ENCODE data around the gene DDX39A.
"Not testable (repeated sequence)": the region's sequence is repeated elsewhere in the genome, so short reads cannot be mapped to it uniquely, and the experiment has no call there.

Gene DDX39A

GRCh38 chr19:14383661-14384555 lies 35.2 kb downstream of the DDX39A start:
- no peak for DNase-seq

DNA sequence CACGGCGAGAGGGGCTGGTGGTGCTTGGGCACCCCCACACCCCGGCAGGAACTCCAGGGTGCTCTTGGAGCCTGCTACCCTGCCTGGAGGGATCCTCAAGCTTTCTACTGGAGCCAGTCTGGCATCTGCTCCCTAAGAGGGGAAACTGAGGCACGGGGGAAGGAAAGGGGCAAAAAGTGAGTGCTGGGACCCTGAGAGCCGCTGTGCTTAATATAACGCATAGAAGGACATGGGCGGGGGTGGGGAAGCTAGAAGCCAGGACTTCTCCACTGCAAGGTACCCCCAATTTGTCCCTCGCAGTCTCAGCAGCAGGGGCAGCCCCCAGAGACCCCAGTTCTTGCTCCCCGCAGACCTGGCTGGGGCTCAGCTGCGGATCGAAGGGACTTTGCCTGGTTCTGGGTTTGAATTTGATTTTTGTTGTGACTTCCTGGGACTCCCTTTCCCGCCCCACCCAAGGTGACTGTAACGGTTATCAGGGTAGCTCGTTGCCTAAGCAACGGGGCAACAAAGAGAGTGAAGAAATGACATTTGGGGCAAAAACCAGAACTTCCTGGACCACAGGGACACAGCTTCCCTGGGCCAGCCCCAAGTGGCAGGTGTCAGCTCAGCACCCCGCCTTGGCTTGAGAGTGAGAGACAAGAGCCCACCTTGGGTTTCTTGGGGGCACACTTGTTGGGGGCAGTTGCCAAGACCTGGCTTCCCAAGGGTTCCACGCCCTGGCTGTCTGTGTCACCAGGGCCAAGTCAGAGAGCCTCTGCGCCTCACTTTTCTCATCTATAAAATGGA lies 37.3 kb downstream of the DDX39A start:
- no peak for DNase-seq

DNA sequence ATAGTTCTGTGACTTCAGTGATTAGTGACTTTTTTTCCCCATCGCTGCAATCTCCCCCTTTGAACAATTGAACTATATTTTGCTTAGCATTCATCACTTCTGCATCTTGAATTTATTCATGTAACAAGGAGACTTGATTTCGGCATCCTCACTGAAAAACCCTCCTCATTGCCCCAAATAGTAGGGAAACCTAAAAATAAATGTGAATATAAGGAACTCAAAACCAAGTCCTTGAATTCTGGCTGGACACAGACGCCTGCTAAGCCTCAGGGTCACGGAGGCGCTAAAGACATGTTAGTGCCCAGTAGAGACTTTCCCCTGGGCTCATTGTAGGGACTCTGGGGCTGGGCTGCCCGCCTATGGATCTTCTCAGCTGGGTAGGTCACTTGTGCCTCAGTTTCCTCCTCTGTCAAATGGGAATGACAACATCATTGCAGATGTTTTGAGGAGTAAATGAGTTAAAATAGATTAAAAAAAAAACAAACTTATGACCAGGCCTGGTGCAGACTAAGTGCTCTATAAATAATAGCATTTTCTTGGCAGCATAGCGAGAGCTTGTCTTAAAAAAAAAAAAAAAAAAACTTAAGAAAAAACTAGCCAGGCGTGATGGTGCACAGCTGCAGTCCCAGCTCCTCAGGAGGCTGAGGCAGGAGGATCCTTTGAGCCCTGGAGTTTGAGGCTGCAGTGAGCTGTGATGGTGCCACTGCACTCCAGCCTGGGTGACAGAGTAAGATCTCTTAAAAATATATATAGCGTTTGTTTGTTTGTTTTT lies 39.7 kb downstream of the DDX39A start:
- DNase-seq = no peak

DNA sequence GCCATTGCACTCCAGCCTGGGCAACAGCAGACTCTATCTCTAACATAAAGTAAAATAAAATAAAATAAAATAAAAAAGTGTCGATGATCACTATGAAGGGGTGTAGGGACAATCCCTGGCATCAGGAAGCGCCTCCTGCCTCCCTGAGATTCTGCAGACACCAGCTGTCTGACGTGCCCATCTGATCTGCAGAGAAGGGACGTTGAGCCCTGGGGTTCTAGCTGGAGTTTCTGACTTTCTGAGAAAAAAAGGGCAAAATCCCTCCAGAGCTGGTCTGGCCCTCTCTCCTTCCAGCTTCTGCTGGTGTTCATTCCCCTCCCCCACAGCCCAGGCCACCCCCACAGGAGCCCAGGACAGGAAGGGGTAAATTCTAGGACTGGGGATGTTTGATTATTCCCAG lies 40.3 kb downstream of the DDX39A start:
- no peak for DNase-seq

GRCh38 chr19:14377883-14378328 lies 41.2 kb downstream of the DDX39A start:
- no peak for DNase-seq

DNA sequence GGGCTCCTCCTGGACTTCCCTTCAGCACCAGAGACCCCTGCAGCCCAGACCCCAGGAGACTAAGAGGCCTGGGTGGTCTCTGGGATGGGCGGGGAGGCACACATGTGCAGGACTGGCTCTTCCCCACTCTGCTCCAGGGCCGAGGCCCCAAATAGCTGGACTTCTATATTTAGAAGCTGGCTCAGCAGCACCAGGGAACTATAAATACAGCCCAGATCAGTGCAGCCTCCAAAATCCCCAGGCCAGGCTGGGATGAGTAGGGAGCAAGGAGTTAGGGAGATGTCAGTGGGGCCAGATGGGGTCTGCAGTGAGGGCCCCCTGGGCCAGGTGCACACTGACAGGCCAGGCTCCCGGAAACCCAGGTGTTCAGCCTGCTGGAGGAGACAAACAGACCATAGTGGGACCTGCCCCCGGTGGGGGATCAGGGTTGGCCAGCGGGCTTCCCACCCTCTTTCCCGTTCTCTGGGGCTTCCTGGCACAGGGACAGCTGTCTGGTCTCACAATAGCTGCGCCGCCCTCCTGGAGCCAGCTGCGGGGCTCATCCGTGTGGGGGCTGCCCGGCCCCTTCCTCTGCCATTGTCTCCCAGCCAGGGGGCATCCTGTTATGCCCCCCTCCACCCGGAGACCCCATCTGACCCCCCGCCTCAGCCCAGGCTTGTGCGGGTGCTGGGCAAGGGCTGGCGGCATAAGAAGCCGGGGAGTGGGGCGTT lies 43.4 kb downstream of the DDX39A start:
- no peak for DNase-seq

GRCh38 chr19:14375055-14375581 lies 44.0 kb downstream of the DDX39A start:
- DNase-seq = no peak

DNA sequence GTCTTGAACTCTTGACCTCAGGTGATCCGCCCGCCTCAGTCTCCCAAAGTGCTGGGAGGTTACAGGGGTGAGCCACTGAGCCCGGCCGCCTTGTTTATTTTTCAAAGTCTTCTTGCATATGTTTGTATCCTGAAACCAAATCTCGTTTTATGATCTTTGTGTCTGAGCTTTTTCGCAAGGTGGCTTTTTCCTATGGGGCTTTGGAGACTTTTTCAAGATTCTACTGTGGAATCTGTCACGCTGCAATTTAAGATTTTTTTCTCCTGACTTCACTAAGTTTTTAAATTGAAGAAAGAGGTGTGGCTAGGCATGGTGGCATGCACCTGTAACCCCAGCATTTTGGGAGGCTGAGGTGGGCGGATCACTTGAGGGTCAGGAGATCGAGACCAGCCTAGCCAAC lies 44.8 kb downstream of the DDX39A start:
- not testable (repeated sequence) for DNase-seq

GRCh38 chr19:14372384-14373077 lies 46.6 kb downstream of the DDX39A start:
- DNase-seq = not testable (repeated sequence)

GRCh38 chr19:14371301-14371821 lies 47.8 kb downstream of the DDX39A start:
- DNase-seq = no peak

DNA sequence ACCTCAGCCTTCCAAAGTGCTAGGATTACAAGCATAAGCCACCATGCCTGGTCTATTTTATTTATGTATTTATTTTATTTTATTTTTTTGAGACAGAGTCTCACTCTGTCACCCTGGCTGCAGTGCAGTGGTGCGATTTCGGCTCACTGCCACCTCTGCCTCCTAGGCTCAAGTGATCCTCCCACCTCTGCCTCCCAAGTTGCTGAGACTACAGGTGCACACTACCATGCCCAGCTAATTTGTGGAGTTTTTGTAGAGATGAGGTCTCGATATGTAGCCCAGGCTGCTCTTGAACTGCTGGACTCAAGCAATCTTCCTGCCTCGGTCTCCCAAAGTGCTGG lies 48.2 kb downstream of the DDX39A start:
- DNase-seq = no peak

DNA sequence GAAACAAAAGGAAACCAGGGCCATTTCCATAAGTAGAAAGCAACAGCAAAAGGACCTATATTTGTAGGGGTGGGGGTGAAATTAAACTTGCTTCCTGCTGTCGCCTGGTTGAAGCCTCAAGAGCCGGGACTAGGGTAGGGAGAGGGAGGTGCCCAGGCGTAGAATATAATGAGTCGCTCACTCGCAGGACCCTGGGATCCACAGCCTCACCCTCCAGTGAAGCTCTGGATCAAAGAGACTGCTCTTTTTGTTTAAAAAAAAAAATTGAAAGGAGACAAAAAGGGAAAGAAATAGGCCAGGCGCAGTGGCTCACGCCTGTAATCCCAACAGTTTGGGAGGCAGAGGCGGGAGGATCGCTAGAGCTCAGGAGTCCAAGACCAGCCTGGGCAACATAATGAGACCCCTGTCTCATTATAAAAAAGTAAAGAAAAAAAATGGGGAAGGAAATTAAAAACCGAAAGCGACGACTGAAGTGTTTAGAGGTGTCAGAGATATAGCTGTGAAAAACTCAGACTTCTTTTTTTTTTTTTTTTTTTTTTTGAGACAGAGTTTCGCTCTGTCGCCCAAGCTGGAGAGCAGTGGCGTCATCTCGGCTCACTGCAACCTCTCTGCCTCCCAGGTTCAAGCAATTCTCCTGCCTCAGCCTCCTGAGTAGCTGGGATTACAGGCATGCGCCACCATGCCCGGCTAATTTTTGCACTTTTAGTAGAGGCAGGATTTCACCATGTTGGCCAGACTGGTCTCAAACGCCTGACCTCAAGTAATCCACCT lies 48.8 kb downstream of the DDX39A start:
- no peak for DNase-seq

DNA sequence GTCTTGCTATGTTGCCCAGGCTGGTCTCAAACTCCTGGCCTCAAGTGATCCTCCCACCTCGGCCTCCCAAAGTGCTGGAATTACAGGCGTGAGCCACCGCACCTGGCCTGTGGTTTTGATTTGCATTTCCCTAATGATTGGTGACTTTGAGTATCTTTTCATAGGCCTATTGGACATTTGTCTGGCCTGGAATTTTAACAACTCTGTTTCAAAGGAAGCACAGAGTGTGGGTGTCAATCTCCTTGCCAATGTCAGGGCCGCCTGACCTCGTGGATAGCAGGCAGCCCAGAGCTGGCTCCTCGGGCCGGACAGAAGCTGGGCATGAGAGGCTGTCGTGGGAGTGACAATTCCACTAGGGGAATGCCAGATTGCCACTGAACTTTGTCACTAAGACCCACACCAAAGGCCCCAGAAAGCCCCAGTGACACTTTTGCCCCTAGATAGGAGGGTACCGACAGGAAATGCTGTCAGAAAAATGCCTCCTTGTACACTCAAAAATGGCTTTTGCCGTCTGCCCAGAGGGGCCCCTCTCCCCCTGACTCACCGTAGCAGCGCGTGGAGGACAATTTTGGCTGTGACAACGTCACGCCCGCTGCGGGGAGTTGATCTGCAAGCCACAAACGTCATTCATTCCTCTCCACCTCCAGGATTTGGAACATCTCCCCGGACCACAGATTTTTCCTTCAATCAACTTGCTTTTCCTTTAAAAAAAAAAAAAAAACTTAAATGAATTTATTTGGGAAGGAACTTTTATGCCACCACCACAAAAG lies 49.6 kb downstream of the DDX39A start:
- DNase-seq = no peak

GRCh38 chr19:14368011-14368513 lies 51.1 kb downstream of the DDX39A start:
- no peak for DNase-seq

DNA sequence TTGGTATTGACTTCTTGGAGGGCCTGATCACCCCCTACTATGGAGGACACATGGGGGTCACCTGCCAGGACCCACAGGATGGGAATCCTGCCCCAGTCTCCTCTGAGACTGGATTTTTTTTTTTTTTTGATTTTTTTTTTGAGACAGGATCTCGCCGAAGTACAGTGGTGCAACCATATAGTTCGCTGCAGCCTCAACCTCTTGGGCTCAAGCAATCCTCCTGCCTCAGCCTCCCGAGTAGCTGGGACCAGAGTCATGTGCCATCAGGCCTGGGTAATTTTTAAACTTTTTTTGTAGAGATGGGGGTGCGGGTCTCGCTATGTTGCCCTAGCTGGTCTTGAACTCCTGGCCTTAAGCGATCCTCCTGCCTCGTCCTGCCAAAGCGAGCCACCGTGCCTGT lies 52.1 kb downstream of the DDX39A start:
- no peak for DNase-seq

GRCh38 chr19:14366529-14366928 lies 52.6 kb downstream of the DDX39A start:
- peak; percentile 73 for DNase-seq

DNA sequence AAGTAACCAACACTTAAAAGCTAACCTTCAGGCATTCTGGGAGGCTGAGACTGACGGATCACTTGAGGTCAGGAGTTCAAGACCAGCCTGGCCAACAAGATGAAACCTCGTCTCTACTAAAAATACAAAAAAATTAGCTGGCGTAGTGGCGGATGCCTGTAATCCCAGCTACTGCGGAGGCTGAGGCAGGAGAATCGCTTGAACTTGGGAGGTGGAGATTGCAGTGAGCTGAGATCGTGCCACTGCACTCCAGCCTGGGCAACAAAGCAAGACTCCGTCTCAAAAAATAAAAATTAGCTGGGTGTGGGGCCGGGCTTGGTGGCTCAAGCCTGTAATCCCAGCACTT lies 55.1 kb downstream of the DDX39A start:
- not testable (repeated sequence) for DNase-seq

- DNase-seq = peak; percentile 20
These were observed 55.7 kb downstream of the DDX39A start for GRCh38 chr19:14363183-14364097.

- no peak for DNase-seq
These were observed 57.3 kb downstream of the DDX39A start for GRCh38 chr19:14361824-14362223.

Data from NCI-H510A treated with DMSO at 0.1 percent for 48 hours (cell line).